Spleen (tissue), 11 donors: ENCODE measurements around the gene PGAP3. TPM values are rescaled to one million over a fixed set of nuclear protein-coding genes. Genes with fewer than 3 reads are reported as not detected.

Source experiments
- DNase-seq: peaks from one replicate; pipeline ENCODE4 v3.0.0-alpha.2; 2020
- H3K27ac ChIP-seq, 8 donors: fragments of 200-600 bp; sonication (generic) in 7 of 8; 1 replicate in 4 of 8; 2 replicates in 4 of 8; pipeline versions ENCODE4 v1.5.0 to v1.8.0; 2016 to 2021; ENCODE audit warnings: inconsistent platforms in 4 of 8, mild to moderate bottlenecking in 4 of 8, moderate library complexity in 1 of 8
- H3K27me3 ChIP-seq, 7 donors: fragments of 200-600 bp; sonication (generic) in 6 of 7; replicated peaks in 1 of 7; 1 replicate in 4 of 7; 2 replicates in 3 of 7; pipeline versions ENCODE4 v1.5.0 to v1.8.0; 2016 to 2021; ENCODE audit warnings: inconsistent platforms in 3 of 7, mild to moderate bottlenecking in 1 of 7
- H3K36me3 ChIP-seq, 6 donors: fragments of 200-600 bp; sonication (generic) in 5 of 6; 1 replicate in 4 of 6; 2 replicates in 2 of 6; pipeline versions ENCODE4 v1.5.0 to v1.8.0; 2016 to 2021; ENCODE audit warnings: inconsistent platforms in 2 of 6
- H3K4me1 ChIP-seq, 6 donors: fragments of 200-600 bp; sonication (generic) in 5 of 6; 1 replicate in 3 of 6; 2 replicates in 3 of 6; pipeline versions ENCODE4 v1.5.0 to v1.8.0; 2016 to 2021; ENCODE audit warnings: inconsistent platforms in 3 of 6
- H3K4me3 ChIP-seq, 8 donors: fragments of 200-600 bp; sonication (generic) in 7 of 8; 1 replicate in 4 of 8; 2 replicates in 4 of 8; pipeline versions ENCODE4 v1.5.0 to v1.8.0; 2016 to 2021; ENCODE audit warnings: inconsistent platforms in 4 of 8, mild to moderate bottlenecking in 4 of 8, moderate library complexity in 2 of 8
- H3K9me3 ChIP-seq, 8 donors: fragments of 200-600 bp; sonication (generic) in 7 of 8; 1 replicate in 4 of 8; 2 replicates in 4 of 8; pipeline versions ENCODE4 v1.5.0 to v1.8.0; 2016 to 2021; ENCODE audit warnings: inconsistent platforms in 4 of 8
- POLR2A ChIP-seq, 3 donors: fragments of 450-650 bp; IDR thresholded peaks; one replicate each; pipeline ENCODE4 v1.5.1; 2017; ENCODE audit warnings: antibody characterized with exemption in 3 of 3, mild to moderate bottlenecking in 1 of 3
- POLR2AphosphoS5 ChIP-seq, 3 donors: sonication (generic); formaldehyde crosslinking; IDR thresholded peaks; one replicate each; pipeline ENCODE4 v1.5.1; 2017; ENCODE audit warnings: antibody characterized with exemption in 3 of 3
- WGBS, 5 donors: extraction: QIAGEN DNeasy Blood & Tissue Kit in 3 of 5; methylation state at CpG; one replicate each; pipeline versions ENCODE4 v1.1.5 to v1.1.7; 2013 to 2018; 5-methylcytosine and 5-hydroxymethylcytosine counted together
- intact Hi-C: fragments of 100-400 bp; cut with DNase I; formaldehyde crosslinking; loops from one replicate; pipeline ENCODE4 v1.15.0; 2023; ENCODE audit warnings: low total_unique reads
- polyA plus RNA-seq, 3 donors: library from polyadenylated mRNA; stranded (reverse); fragments of 200-250 nt; gene quantifications; one replicate each; pipeline ENCODE4 v1.2.1, GENCODE V29; 2013
- total RNA-seq, 7 donors: library from RNA; depleted of rRNA in 3 of 7; stranded (reverse); fragments of >200 nt in 3 of 7; fragmentation: NEBNext Ultra II Directional in 4 of 7; extraction: Animal tissue kit (Norgen Biotek cat#: 25700) in 4 of 7; gene quantifications; one replicate each; pipeline versions ENCODE4 v1.1.0 to v1.2.1, GENCODE V29; 2016 to 2021
- TF ChIP-seq, protein P1 (sequence below), 11 experiments: fragments of 200-600 bp in 7 of 11; fragments of 450-650 bp in 4 of 11; sonication (generic) in 4 of 11; IDR thresholded peaks in 8 of 11; conservative IDR thresholded peaks in 3 of 11; 1 replicate in 7 of 11; 2 replicates in 4 of 11; pipeline versions ENCODE4 v1.4.0 to v1.8.0; 2016 to 2021; ENCODE audit warnings: antibody characterized with exemption in 11 of 11, inconsistent platforms in 4 of 11, mild to moderate bottlenecking in 1 of 11
- donor health status: healthy with polysubstance abuse.
- donor health status: DM: no; HTN: no; CAD: no; lungs with moderate emphysema.
- donor health status: DM: no; HTN: no; CAD: no.
- donor health status: Bipolar disorder and iron deficiency.
- donor health status: healthy.
- donor health status: DM: no; HTN: no; CAD: no.
- donor health status: DM: yes; HTN: yes; CAD: no.

PGAP3 gene
- total and polyA plus RNA-seq, 10 donors: 11.5 to 27.4 (median 19.5) TPM

DNA sequence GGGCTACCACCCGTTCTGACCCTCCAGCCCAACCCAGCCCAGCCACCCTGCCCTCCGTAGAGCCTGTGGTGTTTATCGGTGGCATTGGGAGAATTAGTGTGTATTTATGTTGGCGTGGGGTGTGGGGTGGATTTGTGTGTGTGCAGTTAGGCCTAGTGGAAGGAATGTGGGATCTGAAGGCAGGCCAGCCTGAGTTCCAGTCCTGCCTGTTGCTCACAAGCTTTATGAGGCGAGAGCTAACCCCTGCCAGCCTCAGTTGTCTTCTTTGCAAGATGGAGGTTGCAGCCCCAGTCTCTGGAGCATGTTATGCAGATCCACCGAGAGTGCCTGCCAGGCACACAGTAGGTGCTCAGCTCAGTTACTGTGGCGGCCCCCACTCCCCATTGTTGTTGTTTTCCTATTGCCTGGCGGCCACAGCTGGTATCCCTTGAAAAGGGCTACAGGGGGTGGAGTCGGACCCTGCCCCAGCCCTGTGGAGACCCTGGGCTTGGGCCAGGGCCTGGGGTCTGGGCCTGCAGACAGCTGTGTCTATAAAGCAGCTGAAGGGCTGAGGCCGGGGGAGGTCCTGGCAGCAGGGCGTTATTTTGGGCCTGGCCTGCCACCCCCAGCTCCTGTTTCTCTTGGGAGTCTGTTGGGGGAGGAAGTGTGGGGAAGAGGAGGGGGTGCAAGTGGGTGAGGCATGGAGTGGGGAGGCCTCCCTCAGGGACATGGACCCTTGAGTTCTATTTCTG is 17.1 kb upstream of the PGAP3 start:
- Histone ChIP-seq H3K27me3 (peaks cover 0 to 23% (median 14%) of the 10 kb centered on the region in 7 donors), H3K36me3 (peaks cover 0 to 25% (median 0%) of the 10 kb centered on the region in 6 donors), H3K4me1 (peaks cover 0 to 22% (median 5%) of the 10 kb centered on the region in 6 donors), H3K27ac (no peak overlapping the region), H3K4me3 (no peak overlapping the region), H3K9me3 (no peaks in the 10 kb centered on the region)
- TF ChIP-seq POLR2AphosphoS5 (IDR thresholded peaks at IDR 0.05) (no peak), POLR2A (IDR thresholded peaks at IDR 0.05) (no peak)
- TF ChIP-seq, protein P1, sequence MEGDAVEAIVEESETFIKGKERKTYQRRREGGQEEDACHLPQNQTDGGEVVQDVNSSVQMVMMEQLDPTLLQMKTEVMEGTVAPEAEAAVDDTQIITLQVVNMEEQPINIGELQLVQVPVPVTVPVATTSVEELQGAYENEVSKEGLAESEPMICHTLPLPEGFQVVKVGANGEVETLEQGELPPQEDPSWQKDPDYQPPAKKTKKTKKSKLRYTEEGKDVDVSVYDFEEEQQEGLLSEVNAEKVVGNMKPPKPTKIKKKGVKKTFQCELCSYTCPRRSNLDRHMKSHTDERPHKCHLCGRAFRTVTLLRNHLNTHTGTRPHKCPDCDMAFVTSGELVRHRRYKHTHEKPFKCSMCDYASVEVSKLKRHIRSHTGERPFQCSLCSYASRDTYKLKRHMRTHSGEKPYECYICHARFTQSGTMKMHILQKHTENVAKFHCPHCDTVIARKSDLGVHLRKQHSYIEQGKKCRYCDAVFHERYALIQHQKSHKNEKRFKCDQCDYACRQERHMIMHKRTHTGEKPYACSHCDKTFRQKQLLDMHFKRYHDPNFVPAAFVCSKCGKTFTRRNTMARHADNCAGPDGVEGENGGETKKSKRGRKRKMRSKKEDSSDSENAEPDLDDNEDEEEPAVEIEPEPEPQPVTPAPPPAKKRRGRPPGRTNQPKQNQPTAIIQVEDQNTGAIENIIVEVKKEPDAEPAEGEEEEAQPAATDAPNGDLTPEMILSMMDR (IDR thresholded peaks at IDR 0.05 in 8 of 11, conservative IDR thresholded peaks at IDR 0.05 in 3 of 11): no peak
- intact Hi-C loops: no loop called here
- WGBS, 5 donors: 81 to 85% (median 83%) methylated on average over 11 of the region's 11 CpGs
- DNase-seq: no peak

DNA sequence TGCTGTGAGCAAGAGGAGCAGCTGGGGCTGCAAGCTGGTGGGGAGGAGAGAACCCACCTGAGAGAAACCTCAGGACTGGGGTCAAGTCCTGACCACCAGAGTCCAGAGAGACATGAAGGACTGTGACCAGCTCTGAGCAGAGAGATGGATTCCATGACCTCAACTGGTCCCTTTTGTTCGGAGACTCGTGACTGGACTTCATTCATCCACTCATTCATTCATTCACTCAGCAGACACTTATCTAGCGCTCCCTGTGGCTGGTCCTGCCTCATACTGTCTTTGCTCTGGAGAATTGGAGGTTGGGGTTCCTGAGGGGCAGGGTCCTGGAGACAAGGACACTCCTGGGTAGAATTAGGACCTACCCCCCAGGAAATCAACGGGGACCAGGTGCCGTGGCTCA is 16.1 kb upstream of the PGAP3 start:
- Histone ChIP-seq H3K4me1 (peaks cover 0 to 32% (median 8%) of the 10 kb centered on the region in 6 donors), H3K27ac (no peak overlapping the region), H3K36me3 (peaks cover 0 to 15% (median 0%) of the 10 kb centered on the region in 6 donors), H3K9me3 (no peaks in the 10 kb centered on the region), H3K4me3 (no peak overlapping the region), H3K27me3 (peaks cover 0 to 34% (median 24%) of the 10 kb centered on the region in 7 donors)
- no peak for DNase-seq
- intact Hi-C loops: no loop called here
- 74 to 96% (median 88%) methylated on average over 5 of the region's 5 CpGs for whole genome bisulfite sequencing, 5 donors
- TF ChIP-seq, protein P1 (IDR thresholded peaks at IDR 0.05 in 8 of 11, conservative IDR thresholded peaks at IDR 0.05 in 3 of 11): no peak
- TF ChIP-seq POLR2A (IDR thresholded peaks at IDR 0.05) (no peak), POLR2AphosphoS5 (IDR thresholded peaks at IDR 0.05) (no peak)

DNA sequence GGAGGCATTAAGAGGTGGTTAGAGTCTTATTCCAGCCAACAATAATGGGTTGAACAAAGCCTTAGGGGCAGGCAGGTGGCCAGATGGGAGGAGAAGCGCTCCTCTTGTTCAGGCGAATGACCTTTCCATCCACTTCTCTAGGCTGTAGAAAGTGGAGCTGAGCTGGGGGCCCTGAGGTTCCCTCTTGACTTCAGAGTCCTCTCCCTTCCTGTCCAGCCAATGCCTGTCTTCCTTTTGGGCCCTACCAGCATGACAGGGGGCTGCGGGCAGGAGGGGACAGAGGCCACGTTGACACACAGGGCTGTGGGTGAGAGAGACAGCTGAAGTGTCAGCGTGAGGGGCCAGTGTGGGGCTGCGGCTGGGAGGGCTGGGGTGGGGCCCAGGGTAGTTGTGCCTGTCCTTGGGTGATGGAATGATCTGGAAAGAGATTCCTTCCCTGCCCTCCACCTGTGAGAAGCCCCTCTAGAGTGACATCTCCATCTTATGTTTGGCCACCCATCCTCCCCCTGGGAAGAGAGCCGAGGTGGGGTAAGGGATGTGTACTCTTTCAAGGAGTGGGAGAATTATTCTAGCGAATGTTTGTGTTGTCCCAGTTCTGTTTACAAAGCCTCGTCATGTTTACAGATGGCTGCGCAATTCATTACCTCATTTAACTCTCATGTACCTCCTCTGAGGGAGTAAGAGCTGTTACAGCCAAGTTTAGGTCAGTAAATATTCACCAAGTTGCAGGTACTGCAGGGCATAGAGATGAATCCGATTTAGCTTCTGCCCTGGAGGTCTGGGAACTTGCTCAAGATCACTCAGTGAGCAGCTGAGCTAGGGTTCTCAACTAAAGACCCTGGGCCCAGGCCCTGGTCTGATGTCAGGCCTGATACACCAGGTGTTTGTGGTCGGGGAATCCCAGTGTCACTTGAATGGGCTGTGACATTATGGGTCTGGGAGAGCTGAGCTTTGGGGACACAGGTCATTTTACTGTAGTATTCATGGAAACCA is 15.3 kb upstream of the PGAP3 start:
- TF ChIP-seq, protein P1 (IDR thresholded peaks at IDR 0.05 in 8 of 11, conservative IDR thresholded peaks at IDR 0.05 in 3 of 11): no peak
- TF ChIP-seq POLR2AphosphoS5 (IDR thresholded peaks at IDR 0.05) (no peak), POLR2A (IDR thresholded peaks at IDR 0.05) (no peak)
- Histone ChIP-seq H3K4me1 (peaks cover 0 to 32% (median 8%) of the 10 kb centered on the region in 6 donors), H3K27ac (no peak overlapping the region), H3K9me3 (no peaks in the 10 kb centered on the region), H3K4me3 (no peak overlapping the region), H3K36me3 (peaks cover 0 to 7% (median 0%) of the 10 kb centered on the region in 6 donors), H3K27me3 (peaks cover 0 to 40% (median 24%) of the 10 kb centered on the region in 7 donors)
- 73 to 85% (median 79%) methylated on average over 12 of the region's 12 CpGs for WGBS, 5 donors
- intact Hi-C loops: no loop called here
- DNase-seq: no peak
